IMR-90 (cell line): ENCODE results near the gene NUFIP1.

Experiments used
- CEBPB ChIP-seq: IDR thresholded peaks from 2 replicates; pipeline ENCODE4 v1.6.1; 2012; ENCODE audit warnings: low read depth, low read length, improper control_type of control experiment
- MXI1 ChIP-seq: IDR thresholded peaks from 2 replicates; pipeline ENCODE4 v1.6.1; 2012; ENCODE audit warnings: low read depth, mild to moderate bottlenecking, low read length, moderate library complexity, borderline replicate concordance
- POLR2A ChIP-seq: IDR thresholded peaks from 2 replicates; pipeline ENCODE4 v1.6.1; 2012; ENCODE audit warnings: mild to moderate bottlenecking, low read depth, low read length
- TF ChIP-seq, protein P1 (sequence below): conservative IDR thresholded peaks from 2 replicates; pipeline ENCODE4 v1.5.1; 2012; ENCODE audit warnings: mild to moderate bottlenecking, low read depth, low read length, improper control_type of control experiment

DNA sequence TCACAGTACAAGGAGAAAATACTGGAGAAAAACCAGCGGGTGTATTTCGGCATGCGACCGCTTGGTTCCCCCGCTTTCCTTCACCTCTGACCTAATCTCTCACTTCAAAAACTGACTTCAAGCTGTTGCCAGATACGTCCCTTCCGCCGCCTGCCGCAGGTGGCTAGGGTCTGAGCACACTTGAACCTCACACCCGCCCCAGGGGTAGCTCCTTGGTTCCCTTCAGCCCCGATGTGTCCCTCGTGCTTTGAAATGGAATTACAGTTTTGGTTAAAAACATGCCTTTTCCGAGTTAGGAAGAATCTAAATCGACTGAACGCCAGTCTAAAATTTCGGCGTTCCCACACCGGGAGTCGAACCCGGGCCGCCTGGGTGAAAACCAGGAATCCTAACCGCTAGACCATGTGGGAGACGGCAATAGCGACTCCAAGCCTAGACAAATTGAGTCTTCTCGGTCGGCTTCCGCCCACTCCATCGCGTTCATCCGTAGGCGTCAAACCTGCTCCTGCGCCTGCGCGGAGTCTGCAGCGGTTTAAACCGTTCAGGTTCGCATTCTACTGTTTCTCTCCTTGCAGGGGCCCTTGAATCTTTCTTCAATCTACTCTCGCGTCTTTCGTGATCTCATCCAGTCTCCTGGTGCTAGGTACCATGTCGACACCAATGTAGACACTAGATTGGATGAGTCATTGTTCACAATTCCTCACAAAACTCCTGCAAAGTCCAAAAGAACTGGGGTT, 71.5 kb downstream of the NUFIP1 start:
- TF ChIP-seq, protein P1, sequence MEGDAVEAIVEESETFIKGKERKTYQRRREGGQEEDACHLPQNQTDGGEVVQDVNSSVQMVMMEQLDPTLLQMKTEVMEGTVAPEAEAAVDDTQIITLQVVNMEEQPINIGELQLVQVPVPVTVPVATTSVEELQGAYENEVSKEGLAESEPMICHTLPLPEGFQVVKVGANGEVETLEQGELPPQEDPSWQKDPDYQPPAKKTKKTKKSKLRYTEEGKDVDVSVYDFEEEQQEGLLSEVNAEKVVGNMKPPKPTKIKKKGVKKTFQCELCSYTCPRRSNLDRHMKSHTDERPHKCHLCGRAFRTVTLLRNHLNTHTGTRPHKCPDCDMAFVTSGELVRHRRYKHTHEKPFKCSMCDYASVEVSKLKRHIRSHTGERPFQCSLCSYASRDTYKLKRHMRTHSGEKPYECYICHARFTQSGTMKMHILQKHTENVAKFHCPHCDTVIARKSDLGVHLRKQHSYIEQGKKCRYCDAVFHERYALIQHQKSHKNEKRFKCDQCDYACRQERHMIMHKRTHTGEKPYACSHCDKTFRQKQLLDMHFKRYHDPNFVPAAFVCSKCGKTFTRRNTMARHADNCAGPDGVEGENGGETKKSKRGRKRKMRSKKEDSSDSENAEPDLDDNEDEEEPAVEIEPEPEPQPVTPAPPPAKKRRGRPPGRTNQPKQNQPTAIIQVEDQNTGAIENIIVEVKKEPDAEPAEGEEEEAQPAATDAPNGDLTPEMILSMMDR, result peak; percentile 48
- no peak for TF ChIP-seq POLR2A
- TF ChIP-seq CEBPB, result no peak
- 0 out of 2 replicates have a peak, but pooled peaks have one; percentile 62 for TF ChIP-seq MXI1
